HepG2 (cell line): ENCODE data around the gene SLC44A4. TPM values are rescaled to one million over a fixed set of nuclear protein-coding genes. Genes with fewer than 3 reads are reported as not detected.

Source experiments
- AGO2 ChIP-seq: fragments of 200-400 bp; formaldehyde crosslinking; optimal IDR thresholded peaks from 2 replicates; pipeline ENCODE3; 2017; ENCODE audit warnings: mild to moderate bottlenecking, low read depth, low read length, moderate library complexity
- ARID4A ChIP-seq: sonication (generic); formaldehyde crosslinking; IDR thresholded peaks from 2 replicates; pipeline ENCODE4 v1.5.0; 2020; ENCODE audit warnings: mild to moderate bottlenecking, missing genetic modification reagents, borderline replicate concordance
- CEBPG ChIP-seq: IDR thresholded peaks from 2 replicates; pipeline ENCODE4 v1.6.1; 2016
- DZIP1 ChIP-seq: sonication (generic); formaldehyde crosslinking; IDR thresholded peaks from 2 replicates; pipeline ENCODE4 v1.5.0; 2020; ENCODE audit warnings: mild to moderate bottlenecking, missing genetic modification reagents
- IKZF1 ChIP-seq: fragments of 450-650 bp; IDR thresholded peaks from 2 replicates; pipeline ENCODE4 v1.7.1; 2016
- LRRFIP1 ChIP-seq: sonication (generic); formaldehyde crosslinking; conservative IDR thresholded peaks from 2 replicates; pipeline ENCODE4 v1.4.0; 2020; ENCODE audit warnings: missing genetic modification reagents
- NFYB ChIP-seq: sonication (generic); formaldehyde crosslinking; IDR thresholded peaks from 2 replicates; pipeline ENCODE4 v1.4.0; 2020; ENCODE audit warnings: missing genetic modification reagents
- PATZ1 ChIP-seq: sonication (generic); formaldehyde crosslinking; IDR thresholded peaks from 2 replicates; pipeline ENCODE4 v1.4.0; 2020; ENCODE audit warnings: missing genetic modification reagents
- PITX1 ChIP-seq: sonication (generic); formaldehyde crosslinking; IDR thresholded peaks from 2 replicates; pipeline ENCODE4 v1.5.1; 2020; ENCODE audit warnings: mild to moderate bottlenecking, missing genetic modification reagents
- POLR2AphosphoS2 ChIP-seq: IDR thresholded peaks from 2 replicates; pipeline ENCODE4 v1.6.1; 2011; ENCODE audit warnings: low read depth, low read length, improper control_type of control experiment
- PRMT3 ChIP-seq: sonication (generic); formaldehyde crosslinking; IDR thresholded peaks from 2 replicates; pipeline ENCODE4 v1.8.1; 2022; ENCODE audit warnings: low read depth, mild to moderate bottlenecking, moderate library complexity, missing genetic modification reagents, borderline replicate concordance
- SP4 ChIP-seq: sonication (generic); formaldehyde crosslinking; IDR thresholded peaks from 2 replicates; pipeline ENCODE4 v1.8.1; 2023; ENCODE audit warnings: mild to moderate bottlenecking, missing genetic modification reagents
- ZNF3 ChIP-seq: IDR thresholded peaks from 2 replicates; pipeline ENCODE4 v1.7.0; 2017; ENCODE audit warnings: inconsistent platforms
- ZNF484 ChIP-seq: sonication (generic); formaldehyde crosslinking; IDR thresholded peaks from 2 replicates; pipeline ENCODE4 v1.5.1; 2020; ENCODE audit warnings: mild to moderate bottlenecking, low read depth, missing genetic modification reagents, borderline replicate concordance
- ZNF503 ChIP-seq: sonication (generic); formaldehyde crosslinking; IDR thresholded peaks from 2 replicates; pipeline ENCODE4 v1.4.0; 2020; ENCODE audit warnings: missing genetic modification reagents
- ZNF567 ChIP-seq: sonication (generic); formaldehyde crosslinking; IDR thresholded peaks from 2 replicates; pipeline ENCODE4 v1.8.1; 2023; ENCODE audit warnings: mild to moderate bottlenecking, missing genetic modification reagents, borderline replicate concordance
- polyA plus RNA-seq, 8 experiments: library from polyadenylated mRNA; depleted of rRNA in 3 of 8; stranded (reverse) in 7 of 8; unstranded in 1 of 8; fragments of >200 nt; fragmentation: Illumina TruSeq in 4 of 8; extraction: Trizol in 4 of 8; gene quantifications; 2 replicates each; pipeline versions ENCODE4 v1.2.1 to v1.2.3, GENCODE V29; 2011 to 2016; ENCODE audit warnings: low read depth in 4 of 8, missing spikeins in 1 of 8, mixed read lengths in 1 of 8; ENCODE audit not compliant: insufficient read depth in 1 of 8
- total RNA-seq, 5 experiments: library from RNA; depleted of rRNA; stranded (reverse); fragments of >200 nt; fragmentation: Illumina TruSeq; extraction: Trizol; gene quantifications; 2 replicates each; pipeline ENCODE4 v1.2.3, GENCODE V29; 2016; ENCODE audit warnings: low read depth in 1 of 5

Gene SLC44A4
- total and polyA plus RNA-seq, 2 of the 13 experiments (the other 11 are each of a cell fraction or from before 2014, with no cell fraction given), result 3.5 to 5.9 TPM

GRCh38 chr6:31821301-31822035 lies 57.3 kb downstream of the SLC44A4 start (continued):
- no peak; the same call in 1 of the 2 replicates for TF ChIP-seq PATZ1 (CRISPR knock-in tag)
- no peak for TF ChIP-seq PRMT3
- no peak for TF ChIP-seq NFYB (CRISPR knock-in tag)
- TF ChIP-seq DZIP1 (CRISPR knock-in tag), result peak; percentile 61; the same call in 1 of the 2 replicates
- TF ChIP-seq ZNF567 (CRISPR knock-in tag), result no peak
- TF ChIP-seq ARID4A (CRISPR knock-in tag), result no peak
- TF ChIP-seq ZNF484 (CRISPR knock-in tag), result no peak
- TF ChIP-seq POLR2AphosphoS2, result no peak
- peak; percentile 72 for TF ChIP-seq AGO2
- TF ChIP-seq SP4 (CRISPR knock-in tag), result peak; percentile 7
- TF ChIP-seq ZNF3 (CRISPR knock-in tag), result no peak
- TF ChIP-seq LRRFIP1 (CRISPR knock-in tag), result no peak
- no peak for TF ChIP-seq CEBPG (CRISPR knock-in tag)
- no peak for TF ChIP-seq ZNF503
- peak; percentile 36; the same call in 1 of the 2 replicates for TF ChIP-seq PITX1
- no peak for TF ChIP-seq IKZF1
